GM12874 (cell line): ENCODE results near the gene RAPGEF1.

ENCODE experiments used
- CTCF ChIP-seq: IDR thresholded peaks from 2 replicates; pipeline ENCODE4 v1.5.1; 2011; ENCODE audit warnings: low read depth, mild to moderate bottlenecking, control low read depth, low read length, moderate library complexity; ENCODE audit not compliant: insufficient read depth

RAPGEF1 gene

DNA sequence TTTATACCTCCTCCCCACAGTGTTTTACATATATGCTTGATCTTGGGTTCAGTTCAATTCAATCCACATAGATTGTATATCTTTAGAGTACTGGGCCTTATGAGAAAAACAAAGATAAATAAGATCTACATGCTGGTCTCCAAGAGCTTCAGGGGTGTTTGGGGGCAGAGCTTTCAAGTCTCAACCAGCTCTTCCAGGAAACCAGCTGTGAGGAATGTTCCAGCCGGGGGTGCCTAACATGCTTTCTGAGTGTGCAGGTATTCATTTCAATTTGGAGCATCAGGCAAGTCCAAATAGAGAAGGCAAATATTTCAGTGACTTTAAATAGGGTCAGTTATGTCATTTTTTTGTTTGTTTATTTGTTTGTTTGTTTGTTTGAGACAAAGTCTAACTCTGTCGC, 5.7 kb upstream of the RAPGEF1 start:
- TF ChIP-seq CTCF: no peak

DNA sequence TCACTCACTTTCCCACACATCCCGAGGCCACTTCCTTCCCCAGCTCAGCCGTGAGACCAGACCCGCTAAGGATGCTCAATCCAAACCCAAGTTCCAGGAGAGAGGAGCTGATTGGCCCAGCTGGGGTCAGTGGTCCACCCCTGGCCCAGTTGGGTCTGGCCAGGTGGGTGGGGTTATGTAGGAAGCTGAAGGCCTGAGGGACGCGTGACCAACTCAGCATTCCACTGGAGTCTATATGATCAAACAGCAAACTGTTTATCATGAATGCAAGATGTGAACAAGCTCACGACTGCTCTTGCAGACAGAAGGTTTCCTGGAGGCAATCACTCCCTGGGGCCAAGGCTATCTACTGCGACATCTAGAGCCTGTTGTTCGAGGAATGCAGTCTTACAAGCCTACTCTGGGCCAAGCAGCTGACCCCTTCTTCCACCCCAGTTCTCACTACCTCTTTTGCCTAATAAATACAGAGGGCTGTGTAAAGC, 4.9 kb upstream of the RAPGEF1 start:
- TF ChIP-seq CTCF: no peak

- TF ChIP-seq CTCF: no peak
Observed at GRCh38 chr9:131744171-131744719, 4.4 kb upstream of the RAPGEF1 start.

- no peak for TF ChIP-seq CTCF
Observed at GRCh38 chr9:131743501-131743900, 3.6 kb upstream of the RAPGEF1 start.

- no peak for TF ChIP-seq CTCF
Observed at GRCh38 chr9:131743096-131743495, 3.2 kb upstream of the RAPGEF1 start.

- no peak for TF ChIP-seq CTCF
Observed at GRCh38 chr9:131740898-131741297, 1.0 kb upstream of the RAPGEF1 start.

- TF ChIP-seq CTCF: no peak
Observed at GRCh38 chr9:131739133-131739958, 530 bp downstream of the RAPGEF1 start.
